ENCODE results near the gene GIGYF1. TPM values are rescaled to one million over a fixed set of nuclear protein-coding genes. Genes with fewer than 3 reads are reported as not detected.

GIGYF1 gene, protein sequence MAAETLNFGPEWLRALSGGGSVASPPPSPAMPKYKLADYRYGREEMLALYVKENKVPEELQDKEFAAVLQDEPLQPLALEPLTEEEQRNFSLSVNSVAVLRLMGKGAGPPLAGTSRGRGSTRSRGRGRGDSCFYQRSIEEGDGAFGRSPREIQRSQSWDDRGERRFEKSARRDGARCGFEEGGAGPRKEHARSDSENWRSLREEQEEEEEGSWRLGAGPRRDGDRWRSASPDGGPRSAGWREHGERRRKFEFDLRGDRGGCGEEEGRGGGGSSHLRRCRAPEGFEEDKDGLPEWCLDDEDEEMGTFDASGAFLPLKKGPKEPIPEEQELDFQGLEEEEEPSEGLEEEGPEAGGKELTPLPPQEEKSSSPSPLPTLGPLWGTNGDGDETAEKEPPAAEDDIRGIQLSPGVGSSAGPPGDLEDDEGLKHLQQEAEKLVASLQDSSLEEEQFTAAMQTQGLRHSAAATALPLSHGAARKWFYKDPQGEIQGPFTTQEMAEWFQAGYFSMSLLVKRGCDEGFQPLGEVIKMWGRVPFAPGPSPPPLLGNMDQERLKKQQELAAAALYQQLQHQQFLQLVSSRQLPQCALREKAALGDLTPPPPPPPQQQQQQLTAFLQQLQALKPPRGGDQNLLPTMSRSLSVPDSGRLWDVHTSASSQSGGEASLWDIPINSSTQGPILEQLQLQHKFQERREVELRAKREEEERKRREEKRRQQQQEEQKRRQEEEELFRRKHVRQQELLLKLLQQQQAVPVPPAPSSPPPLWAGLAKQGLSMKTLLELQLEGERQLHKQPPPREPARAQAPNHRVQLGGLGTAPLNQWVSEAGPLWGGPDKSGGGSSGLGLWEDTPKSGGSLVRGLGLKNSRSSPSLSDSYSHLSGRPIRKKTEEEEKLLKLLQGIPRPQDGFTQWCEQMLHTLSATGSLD (N-terminal part only)
- 10 to 100 TPM; 36.0 to 48.1 TPM for total RNA-seq
- 10 to 100 TPM in 1 of 2 donors, 1 to 10 TPM in 1; 6.6 to 51.6 TPM for polyA plus RNA-seq
- long read RNA-seq, donor 1, partial matches to known transcripts = 4 of 13 reads
- long read RNA-seq, donor 1, other reads (novel, unspliced or antisense) = 9 of 13 reads
- long read RNA-seq, donor 2, full-length matches to known transcripts = 2 of 16 reads
- long read RNA-seq, donor 2, partial matches to known transcripts = 4 of 16 reads
- long read RNA-seq, donor 2, other reads (novel, unspliced or antisense) = 10 of 16 reads

DNA sequence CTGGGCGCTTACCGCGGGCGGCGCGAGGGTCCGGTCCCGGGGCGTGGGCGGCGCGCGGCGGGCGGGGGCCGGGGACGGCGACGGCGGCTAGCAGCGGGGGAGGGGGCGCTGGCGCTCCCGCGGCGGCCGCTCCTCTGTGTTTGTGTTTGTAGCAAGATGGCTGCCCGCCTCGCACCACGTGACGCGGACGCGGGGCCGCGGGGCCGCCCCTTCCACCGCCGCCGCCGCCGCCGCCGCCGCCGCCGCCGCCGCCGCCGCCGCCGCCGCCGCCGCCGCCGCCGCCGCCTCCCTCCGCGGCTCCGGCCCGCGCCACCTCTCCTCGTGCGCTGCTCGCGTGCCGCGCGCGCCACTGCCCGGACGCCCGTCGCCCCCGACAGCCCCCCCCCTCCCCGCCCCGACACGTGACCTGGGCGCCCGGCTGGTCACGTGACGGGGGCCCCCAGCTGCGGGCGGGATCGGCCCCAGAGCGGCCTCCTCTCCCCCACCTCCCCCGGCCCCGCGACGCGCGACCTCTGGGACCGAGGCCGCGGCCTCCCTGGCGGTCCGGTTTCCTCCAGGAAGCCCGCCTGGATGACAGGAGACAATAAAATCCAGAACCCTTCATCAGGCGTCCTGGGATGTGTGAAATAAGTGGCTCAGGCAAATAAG lies at the start of gene GIGYF1:
TSS of gene GIGYF1 (minus strand) at position 153 of the 648 bp plus-strand sequence. CDS start 6,012 bp downstream, outside the sequence.
- no peaks in the 10 kb centered on the region for H3K9me3 ChIP-seq (ENCODE audit: control insufficient read depth, low read length)
- H3K27me3 ChIP-seq (ENCODE audit: control insufficient read depth in 1 of 2, insufficient read depth in 2 of 2, low read length in 1 of 2) = no peaks in the 10 kb centered on the region
- peak; percentile 85 to 93 for DNase-seq
- WGBS, 2 donors = 0 to 1% methylated on average over 11 to 94 of the region's 102 CpGs
- H3K36me3 ChIP-seq (ENCODE audit: control insufficient read depth in 1 of 2, insufficient read depth in 2 of 2, low read length in 1 of 2) = no peaks in the 10 kb centered on the region
- peak within 1 kb of the TSS; percentile 56 to 97 for H3K4me3 ChIP-seq (ENCODE audit: low read length in 2 of 2)
- no peaks in the 10 kb centered on the region for H3K4me1 ChIP-seq (ENCODE audit: control insufficient read depth in 1 of 2, insufficient read depth in 2 of 2, low read length in 2 of 2)
- ATAC-seq (ENCODE audit: low FRiP score) = peak; percentile 61
- intact Hi-C loops (cut with DNase I) = loop anchor here (5.0 kb wide), 2 partner anchors 82 to 227 kb away; partner anchors contain the start of gene MOSPD3 (in 1 of the 2)
- H3K27ac ChIP-seq (ENCODE audit: low read depth in 1 of 2, low read length in 2 of 2) = peak within 1 kb of the TSS in 1 of 2 donors; percentile 36

DNA sequence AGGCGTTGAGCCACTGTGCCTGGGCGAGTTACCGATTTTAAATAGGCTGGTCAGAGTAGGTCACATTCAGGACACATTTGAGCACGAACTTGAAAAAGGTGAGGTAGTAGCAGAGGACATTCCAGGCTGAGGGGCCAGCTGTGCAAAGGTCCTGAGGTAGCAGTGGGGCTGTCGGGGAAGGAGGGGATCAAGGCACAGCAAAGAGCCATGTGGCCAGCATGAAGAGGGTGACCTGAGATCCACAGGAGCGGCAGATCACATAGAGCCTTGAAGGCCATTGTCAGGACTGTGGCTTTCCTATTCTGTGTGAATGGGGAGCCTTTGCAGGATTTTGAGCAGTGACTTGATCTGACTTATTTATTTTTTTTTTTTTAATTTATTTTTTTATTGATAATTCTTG lies 45.9 kb upstream of the GIGYF1 start:
- no peaks in the 10 kb centered on the region for H3K36me3 ChIP-seq (ENCODE audit: control insufficient read depth in 1 of 2, insufficient read depth in 2 of 2, low read length in 1 of 2)
- H3K27ac ChIP-seq (ENCODE audit: low read depth in 1 of 2, low read length in 2 of 2) = no peak overlapping the region
- no peaks in the 10 kb centered on the region for H3K9me3 ChIP-seq (ENCODE audit: control insufficient read depth, low read length)
- no peak for DNase-seq
- ATAC-seq (ENCODE audit: low FRiP score) = no peak
- no peaks in the 10 kb centered on the region for H3K4me1 ChIP-seq (ENCODE audit: control insufficient read depth in 1 of 2, insufficient read depth in 2 of 2, low read length in 2 of 2)
- H3K4me3 ChIP-seq (ENCODE audit: low read length in 2 of 2) = no peak overlapping the region
- intact Hi-C loops (cut with DNase I) = no loop called here
- H3K27me3 ChIP-seq (ENCODE audit: control insufficient read depth in 1 of 2, insufficient read depth in 2 of 2, low read length in 1 of 2) = no peaks in the 10 kb centered on the region
- WGBS, 2 donors = no CpG with 5 or more reads among the region's 6 CpGs

DNA sequence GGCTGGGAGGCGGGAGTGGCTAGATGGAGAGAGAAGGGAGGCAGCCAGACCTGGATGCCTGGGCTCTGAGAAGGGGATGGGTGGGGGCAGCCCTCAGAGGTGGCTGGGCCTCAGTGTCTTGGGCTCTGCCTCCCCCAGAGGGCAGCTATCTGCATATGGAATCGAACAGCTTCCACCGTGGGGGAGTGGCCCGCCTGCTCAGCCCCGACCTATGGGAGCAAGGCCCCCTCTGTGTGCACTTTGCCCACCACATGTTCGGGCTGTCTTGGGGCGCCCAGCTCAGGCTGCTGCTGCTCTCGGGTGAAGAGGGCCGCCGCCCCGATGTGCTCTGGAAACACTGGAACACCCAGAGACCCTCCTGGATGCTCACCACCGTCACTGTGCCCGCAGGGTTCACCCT lies 42.6 kb upstream of the GIGYF1 start:
- no peak for DNase-seq
- Histone ChIP-seq H3K36me3 (ENCODE audit: control insufficient read depth in 1 of 2, insufficient read depth in 2 of 2, low read length in 1 of 2) (no peaks in the 10 kb centered on the region), H3K4me1 (ENCODE audit: control insufficient read depth in 1 of 2, insufficient read depth in 2 of 2, low read length in 2 of 2) (no peaks in the 10 kb centered on the region), H3K9me3 (ENCODE audit: control insufficient read depth, low read length) (no peaks in the 10 kb centered on the region), H3K27ac (ENCODE audit: low read depth in 1 of 2, low read length in 2 of 2) (no peak overlapping the region), H3K27me3 (ENCODE audit: control insufficient read depth in 1 of 2, insufficient read depth in 2 of 2, low read length in 1 of 2) (no peaks in the 10 kb centered on the region), H3K4me3 (ENCODE audit: low read length in 2 of 2) (no peak overlapping the region)
- no CpG with 5 or more reads among the region's 13 CpGs for WGBS, 2 donors
- intact Hi-C loops (cut with DNase I) = no loop called here
- ATAC-seq (ENCODE audit: low FRiP score) = no peak

DNA sequence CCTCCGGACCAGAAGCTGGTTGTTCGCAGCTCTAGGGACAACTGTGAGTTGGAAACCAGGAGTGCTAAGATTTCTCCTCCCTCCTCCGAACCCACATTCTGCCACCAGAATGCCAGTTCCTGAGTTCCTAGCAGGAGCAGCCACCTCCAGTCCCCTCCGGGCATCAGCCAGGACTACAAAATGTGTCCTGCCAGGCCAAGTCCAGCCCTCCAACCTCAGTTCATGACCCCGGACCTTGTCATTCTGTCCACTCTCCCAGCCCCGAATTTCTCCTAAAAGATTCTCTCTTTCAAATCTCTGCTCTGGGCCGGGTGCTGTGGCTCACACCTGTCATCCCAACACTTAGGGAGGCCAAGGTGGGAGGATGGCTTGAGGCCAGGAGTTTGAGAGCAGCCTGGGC lies 41.7 kb upstream of the GIGYF1 start:
- Histone ChIP-seq H3K9me3 (ENCODE audit: control insufficient read depth, low read length) (no peaks in the 10 kb centered on the region), H3K27ac (ENCODE audit: low read depth in 1 of 2, low read length in 2 of 2) (no peak overlapping the region), H3K4me1 (ENCODE audit: control insufficient read depth in 1 of 2, insufficient read depth in 2 of 2, low read length in 2 of 2) (no peaks in the 10 kb centered on the region), H3K27me3 (ENCODE audit: control insufficient read depth in 1 of 2, insufficient read depth in 2 of 2, low read length in 1 of 2) (no peaks in the 10 kb centered on the region), H3K36me3 (ENCODE audit: control insufficient read depth in 1 of 2, insufficient read depth in 2 of 2, low read length in 1 of 2) (no peaks in the 10 kb centered on the region), H3K4me3 (ENCODE audit: low read length in 2 of 2) (no peak overlapping the region)
- intact Hi-C loops (cut with DNase I) = no loop called here
- ATAC-seq (ENCODE audit: low FRiP score) (no peak), DNase-seq (no peak)
- WGBS, 2 donors = no CpG with 5 or more reads among the region's 7 CpGs

DNA sequence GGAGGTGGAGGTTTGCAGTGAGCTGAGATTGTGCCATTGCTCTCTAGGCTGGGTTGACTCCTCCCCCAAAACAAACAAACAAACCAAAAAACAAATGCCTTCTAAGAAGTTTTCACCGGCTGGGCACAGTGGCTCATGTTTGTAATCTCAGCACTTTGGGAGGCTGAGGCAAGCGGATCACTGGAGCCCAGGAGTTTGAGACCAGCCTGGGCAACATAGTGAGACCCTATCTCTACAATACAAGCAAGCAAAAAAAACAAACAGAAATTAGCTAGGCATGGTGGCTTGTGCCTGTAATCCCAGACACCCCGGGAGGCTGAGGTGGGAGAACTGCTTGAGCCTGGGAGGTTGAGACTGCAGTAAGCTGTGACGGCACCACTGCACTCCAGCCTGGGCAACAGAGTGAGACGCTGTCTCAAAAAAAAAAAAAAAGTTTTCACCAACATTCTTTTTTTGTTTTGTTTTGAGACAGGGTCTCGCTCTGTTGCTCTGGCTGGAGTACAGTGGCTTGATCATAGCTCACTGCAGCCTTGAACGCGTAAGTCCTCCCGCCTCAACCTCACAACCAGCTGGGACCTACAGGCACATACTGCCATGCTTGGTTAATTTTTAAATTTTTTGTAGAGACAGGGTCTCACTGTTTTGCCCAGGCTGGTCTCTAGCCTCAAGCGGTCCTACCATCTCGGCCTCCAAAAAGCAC lies 38.0 kb upstream of the GIGYF1 start:
- intact Hi-C loops (cut with DNase I) = no loop called here
- no CpG with 5 or more reads among the region's 11 CpGs for WGBS, 2 donors
- H3K4me3 ChIP-seq (ENCODE audit: low read length in 2 of 2) = no peak overlapping the region
- H3K4me1 ChIP-seq (ENCODE audit: control insufficient read depth in 1 of 2, insufficient read depth in 2 of 2, low read length in 2 of 2) = no peaks in the 10 kb centered on the region
- no peak overlapping the region for H3K27ac ChIP-seq (ENCODE audit: low read depth in 1 of 2, low read length in 2 of 2)
- H3K9me3 ChIP-seq (ENCODE audit: control insufficient read depth, low read length) = no peaks in the 10 kb centered on the region
- ATAC-seq (ENCODE audit: low FRiP score) = no peak
- no peak for DNase-seq
- no peaks in the 10 kb centered on the region for H3K36me3 ChIP-seq (ENCODE audit: control insufficient read depth in 1 of 2, insufficient read depth in 2 of 2, low read length in 1 of 2)
- H3K27me3 ChIP-seq (ENCODE audit: control insufficient read depth in 1 of 2, insufficient read depth in 2 of 2, low read length in 1 of 2) = no peaks in the 10 kb centered on the region

DNA sequence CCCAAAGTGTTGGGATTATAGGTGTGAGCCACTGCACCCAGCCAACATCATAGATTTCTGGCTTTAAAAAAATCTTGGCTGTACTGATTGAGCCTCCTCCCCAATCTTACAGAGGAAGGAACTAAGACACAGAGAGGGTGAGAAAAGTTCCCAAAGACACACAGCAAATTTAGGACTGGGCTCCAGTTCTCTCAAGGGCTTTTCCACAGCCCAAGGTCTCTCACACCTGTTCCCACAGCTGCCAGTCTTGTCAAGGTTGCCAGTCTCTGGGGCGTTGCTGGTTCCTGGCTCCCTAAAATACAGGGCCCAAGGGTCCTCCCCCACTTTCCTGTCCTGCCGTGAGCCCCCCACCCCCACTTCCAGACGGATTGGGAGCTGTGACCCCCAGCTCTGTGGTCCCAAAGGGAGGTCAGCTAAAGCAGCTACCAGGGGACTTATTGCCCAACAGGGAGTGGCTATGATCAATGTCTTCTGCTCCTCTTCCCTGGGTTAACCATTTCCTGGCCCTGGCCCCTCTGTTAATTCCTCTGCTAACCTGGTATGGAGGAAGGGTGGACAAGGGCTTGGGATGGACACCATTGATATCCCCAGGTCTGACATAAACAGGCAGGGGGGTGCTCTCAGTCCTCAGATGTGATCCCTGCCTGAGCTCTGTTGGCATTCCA lies 36.2 kb upstream of the GIGYF1 start:
- whole genome bisulfite sequencing, 2 donors = no CpG with 5 or more reads among the region's 3 CpGs

DNA sequence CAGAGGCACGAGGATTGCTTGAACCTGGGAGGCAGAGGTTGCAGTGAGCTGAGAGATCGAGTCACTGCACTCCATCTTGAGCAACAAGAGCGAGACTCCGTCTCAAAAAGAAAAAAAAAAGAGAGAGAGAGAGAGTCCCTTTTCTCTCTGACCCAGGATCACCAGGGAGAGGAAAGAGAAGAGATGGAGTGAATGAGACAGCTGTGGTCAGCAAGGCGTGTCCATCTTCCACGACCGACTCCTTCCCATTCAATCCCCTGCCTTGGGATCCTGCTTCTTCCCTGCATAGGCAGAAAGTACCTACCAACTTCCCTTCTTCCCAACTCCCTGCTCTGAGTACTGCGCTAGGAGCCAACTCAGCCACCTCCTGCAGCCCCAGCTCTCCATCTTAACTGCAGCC lies 34.1 kb upstream of the GIGYF1 start:
- Histone ChIP-seq H3K27ac (ENCODE audit: low read depth in 1 of 2, low read length in 2 of 2) (no peak overlapping the region), H3K9me3 (ENCODE audit: control insufficient read depth, low read length) (no peaks in the 10 kb centered on the region), H3K4me1 (ENCODE audit: control insufficient read depth in 1 of 2, insufficient read depth in 2 of 2, low read length in 2 of 2) (no peaks in the 10 kb centered on the region), H3K4me3 (ENCODE audit: low read length in 2 of 2) (no peak overlapping the region), H3K27me3 (ENCODE audit: control insufficient read depth in 1 of 2, insufficient read depth in 2 of 2, low read length in 1 of 2) (no peaks in the 10 kb centered on the region), H3K36me3 (ENCODE audit: control insufficient read depth in 1 of 2, insufficient read depth in 2 of 2, low read length in 1 of 2) (no peaks in the 10 kb centered on the region)
- DNase-seq = no peak
- 73 to 76% methylated on average over 8 of the region's 8 CpGs for WGBS, 2 donors
- ATAC-seq (ENCODE audit: low FRiP score) = no peak
- intact Hi-C loops (cut with DNase I) = loop anchor here in 1 of 2 donors (10.0 kb wide), 1 partner anchor 263 kb away; the partner anchor contains the start of gene SPACDR

More for the DNA sequence above, 36.2 kb upstream of the GIGYF1 start:
- ATAC-seq (ENCODE audit: low FRiP score) (no peak), DNase-seq (no peak)
- intact Hi-C loops (cut with DNase I) = no loop called here
- Histone ChIP-seq H3K27me3 (ENCODE audit: control insufficient read depth in 1 of 2, insufficient read depth in 2 of 2, low read length in 1 of 2) (no peaks in the 10 kb centered on the region), H3K9me3 (ENCODE audit: control insufficient read depth, low read length) (no peaks in the 10 kb centered on the region), H3K27ac (ENCODE audit: low read depth in 1 of 2, low read length in 2 of 2) (no peak overlapping the region), H3K4me1 (ENCODE audit: control insufficient read depth in 1 of 2, insufficient read depth in 2 of 2, low read length in 2 of 2) (no peaks in the 10 kb centered on the region), H3K4me3 (ENCODE audit: low read length in 2 of 2) (no peak overlapping the region), H3K36me3 (ENCODE audit: control insufficient read depth in 1 of 2, insufficient read depth in 2 of 2, low read length in 1 of 2) (no peaks in the 10 kb centered on the region)
